ENCODE data around the gene RIN3. TPM values are rescaled to one million over a fixed set of nuclear protein-coding genes. Genes with fewer than 3 reads are reported as not detected.

The RIN3 gene
- total and polyA plus RNA-seq, 2 experiments from 2014 or later = 1.8 to 7.0 TPM

DNA sequence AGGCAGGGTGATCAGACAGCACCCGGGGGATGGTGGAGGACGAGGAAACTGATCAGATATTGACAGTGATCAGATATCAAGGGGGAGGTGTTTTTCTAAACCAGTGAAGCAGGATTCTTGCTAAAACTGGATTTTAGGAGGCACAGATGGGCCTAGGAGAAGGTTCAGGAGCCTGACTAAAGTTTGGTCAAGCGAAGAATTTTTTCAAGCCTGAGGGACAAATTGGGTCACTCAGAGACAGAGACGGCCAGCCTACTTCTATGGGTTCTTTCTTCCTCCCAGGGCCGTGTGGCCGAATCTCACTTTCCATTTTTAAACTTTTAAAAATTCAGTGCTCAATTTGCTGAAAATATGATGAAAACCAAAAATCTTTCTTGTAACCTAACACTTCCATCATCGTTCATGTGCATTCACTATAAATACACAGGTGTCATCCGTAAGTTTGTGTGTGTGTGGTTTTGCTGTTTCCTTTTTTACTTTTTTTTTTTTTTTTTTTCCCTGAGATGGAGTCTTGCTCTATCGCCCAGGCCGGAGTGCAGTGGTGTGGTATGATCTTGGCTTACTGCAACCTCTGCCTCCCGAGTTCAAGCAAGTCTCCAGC is 68.5 kb downstream of the RIN3 start:
- in situ Hi-C loops (cut with MboI) = no loop called here
- H4K20me1 ChIP-seq (ENCODE audit: insufficient read depth) = no peaks in the 10 kb centered on the region
- TF ChIP-seq EZH2 (IDR thresholded peaks at IDR 0.05; ENCODE audit: insufficient read depth, poor library complexity, severe bottlenecking) (no peak), EZH2phosphoT487 (IDR thresholded peaks at IDR 0.05; ENCODE audit: insufficient read depth, low read depth) (no peak)
- no peak overlapping the region for H3K9ac ChIP-seq
- H3F3A ChIP-seq (ENCODE audit: insufficient read depth) = peaks cover 20% of the 10 kb centered on the region
- H3K9me2 ChIP-seq (ENCODE audit: insufficient read depth) = no peaks in the 10 kb centered on the region
- H3K4me2 ChIP-seq (ENCODE audit: unreplicated experiment) = no peak overlapping the region
- H3K79me2 ChIP-seq (ENCODE audit: insufficient read depth) = no peaks in the 10 kb centered on the region
- DNase-seq = no peak
- peaks cover 6% of the 10 kb centered on the region; the same call in 1 of the 2 replicates for H3K36me3 ChIP-seq (ENCODE audit: low read depth)
- no peak overlapping the region for H3K27ac ChIP-seq
- 92 to 93% methylated on average over 11 of the region's 11 CpGs for WGBS, 2 experiments (ENCODE audit: low coverage in 1 of 2, low lambda C conversion rate in 2 of 2, missing lambda C conversion rate in 2 of 2)
- H3K9me3 ChIP-seq (ENCODE audit: low read depth) = no peaks in the 10 kb centered on the region
- no peaks in the 10 kb centered on the region for H3K27me3 ChIP-seq (replicated peaks; ENCODE audit: insufficient read depth)
- H2AFZ ChIP-seq = no peak overlapping the region
- H3K4me1 ChIP-seq (ENCODE audit: insufficient read depth) = peaks cover 28% of the 10 kb centered on the region
- no peak overlapping the region for H3K4me3 ChIP-seq

DNA sequence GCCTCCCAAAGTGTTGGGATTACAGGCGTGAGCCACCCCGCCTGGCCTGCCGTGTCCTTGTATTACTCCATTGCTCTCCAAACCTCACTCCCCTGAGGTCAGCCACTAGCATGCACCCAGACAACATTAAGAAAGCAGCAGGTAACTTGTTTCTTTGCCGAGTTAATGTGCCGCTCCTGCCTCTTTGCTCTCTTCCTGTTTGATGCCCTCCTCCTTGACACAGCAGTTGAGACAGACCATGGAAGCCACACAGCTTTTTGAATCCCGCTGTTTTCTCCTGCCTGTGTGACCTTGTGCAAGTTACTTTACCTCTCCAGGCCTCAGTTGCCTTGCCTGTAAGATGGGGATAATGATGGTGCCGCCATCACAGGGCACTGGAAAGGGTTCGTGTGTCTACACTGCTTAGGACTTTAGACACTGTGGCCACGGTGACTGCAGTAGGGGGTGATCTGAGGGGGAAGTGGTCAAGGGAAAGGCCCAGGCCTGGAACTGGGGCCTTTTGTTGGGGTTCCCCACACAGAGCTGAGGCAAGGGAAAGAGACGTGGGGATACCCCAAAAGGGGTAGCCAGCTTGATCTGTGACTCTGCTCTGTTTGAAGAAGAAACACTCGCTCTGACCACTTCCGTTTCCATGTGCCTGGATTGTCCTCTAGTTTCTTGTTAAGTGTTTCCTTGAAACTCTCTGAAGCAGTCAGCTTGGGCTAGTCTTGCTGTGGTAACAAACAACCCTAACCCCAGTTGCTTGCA is 69.3 kb downstream of the RIN3 start:
- in situ Hi-C loops (cut with MboI) = no loop called here
- H3F3A ChIP-seq (ENCODE audit: insufficient read depth) = peaks cover 28% of the 10 kb centered on the region
- H3K27me3 ChIP-seq (replicated peaks; ENCODE audit: insufficient read depth) = no peaks in the 10 kb centered on the region
- H3K9me2 ChIP-seq (ENCODE audit: insufficient read depth) = no peaks in the 10 kb centered on the region
- 93 to 94% methylated on average over 12 of the region's 12 CpGs for WGBS, 2 experiments (ENCODE audit: low coverage in 1 of 2, low lambda C conversion rate in 2 of 2, missing lambda C conversion rate in 2 of 2)
- TF ChIP-seq EZH2 (IDR thresholded peaks at IDR 0.05; ENCODE audit: insufficient read depth, poor library complexity, severe bottlenecking) (no peak), EZH2phosphoT487 (IDR thresholded peaks at IDR 0.05; ENCODE audit: insufficient read depth, low read depth) (no peak)
- H3K79me2 ChIP-seq (ENCODE audit: insufficient read depth) = no peaks in the 10 kb centered on the region
- DNase-seq = no peak
- H4K20me1 ChIP-seq (ENCODE audit: insufficient read depth) = no peaks in the 10 kb centered on the region
- no peak overlapping the region for H2AFZ ChIP-seq
- H3K9ac ChIP-seq = no peak overlapping the region
- H3K4me2 ChIP-seq (ENCODE audit: unreplicated experiment) = no peak overlapping the region
- H3K9me3 ChIP-seq (ENCODE audit: low read depth) = no peaks in the 10 kb centered on the region
- H3K4me3 ChIP-seq = no peak overlapping the region
- peaks cover 1% of the 10 kb centered on the region; the same call in 1 of the 2 replicates for H3K36me3 ChIP-seq (ENCODE audit: low read depth)
- no peak overlapping the region for H3K27ac ChIP-seq
- peaks cover 32% of the 10 kb centered on the region for H3K4me1 ChIP-seq (ENCODE audit: insufficient read depth)

DNA sequence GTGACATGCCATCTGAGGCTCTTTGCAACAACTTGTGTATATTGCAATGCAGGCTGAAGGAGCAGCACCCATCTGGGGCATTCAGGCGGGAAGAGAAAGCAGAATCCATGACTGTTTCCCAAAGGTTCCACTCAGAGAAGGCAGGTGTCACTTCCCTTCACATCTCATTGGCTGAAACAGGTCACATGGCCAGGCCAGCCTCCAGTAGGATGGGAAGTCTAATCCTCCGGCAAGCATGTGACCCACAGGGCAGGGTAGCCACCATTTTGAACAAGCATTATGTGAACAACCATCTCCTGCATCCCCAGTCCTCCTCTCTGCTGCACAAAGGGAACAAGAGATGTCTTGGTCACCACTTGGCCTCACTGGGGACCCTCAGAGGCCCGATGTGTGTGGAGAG is 70.6 kb downstream of the RIN3 start:
- H3K4me2 ChIP-seq (ENCODE audit: unreplicated experiment) = no peak overlapping the region
- TF ChIP-seq EZH2 (IDR thresholded peaks at IDR 0.05; ENCODE audit: insufficient read depth, poor library complexity, severe bottlenecking) = no peak
- no peak for TF ChIP-seq EZH2phosphoT487 (IDR thresholded peaks at IDR 0.05; ENCODE audit: insufficient read depth, low read depth)
- no peaks in the 10 kb centered on the region for H3K27me3 ChIP-seq (replicated peaks; ENCODE audit: insufficient read depth)
- H4K20me1 ChIP-seq (ENCODE audit: insufficient read depth) = no peaks in the 10 kb centered on the region
- no peak overlapping the region for H3K4me3 ChIP-seq
- H3K36me3 ChIP-seq (ENCODE audit: low read depth) = no peaks in the 10 kb centered on the region
- H2AFZ ChIP-seq = no peak overlapping the region
- no peak overlapping the region for H3K9ac ChIP-seq
- H3F3A ChIP-seq (ENCODE audit: insufficient read depth) = peaks cover 28% of the 10 kb centered on the region
- H3K79me2 ChIP-seq (ENCODE audit: insufficient read depth) = no peaks in the 10 kb centered on the region
- H3K27ac ChIP-seq = no peak overlapping the region
- H3K9me2 ChIP-seq (ENCODE audit: insufficient read depth) = no peaks in the 10 kb centered on the region
- in situ Hi-C loops (cut with MboI) = no loop called here
- DNase-seq = no peak
- peaks cover 21% of the 10 kb centered on the region for H3K4me1 ChIP-seq (ENCODE audit: insufficient read depth)
- H3K9me3 ChIP-seq (ENCODE audit: low read depth) = no peaks in the 10 kb centered on the region
- 97 to 98% methylated on average over 3 of the region's 3 CpGs for WGBS, 2 experiments (ENCODE audit: low coverage in 1 of 2, low lambda C conversion rate in 2 of 2, missing lambda C conversion rate in 2 of 2)

- Histone ChIP-seq H3F3A (ENCODE audit: insufficient read depth) (peaks cover 28% of the 10 kb centered on the region), H3K4me1 (ENCODE audit: insufficient read depth) (peaks cover 21% of the 10 kb centered on the region), H4K20me1 (ENCODE audit: insufficient read depth) (no peaks in the 10 kb centered on the region), H3K4me3 (no peak overlapping the region), H3K9me3 (ENCODE audit: low read depth) (no peaks in the 10 kb centered on the region), H3K9ac (no peak overlapping the region), H3K9me2 (ENCODE audit: insufficient read depth) (no peaks in the 10 kb centered on the region), H3K36me3 (ENCODE audit: low read depth) (no peaks in the 10 kb centered on the region), H3K79me2 (ENCODE audit: insufficient read depth) (no peaks in the 10 kb centered on the region), H3K4me2 (ENCODE audit: unreplicated experiment) (no peak overlapping the region), H2AFZ (no peak overlapping the region), H3K27ac (no peak overlapping the region), H3K27me3 (replicated peaks; ENCODE audit: insufficient read depth) (no peaks in the 10 kb centered on the region)
- in situ Hi-C loops (cut with MboI) = no loop called here
- no peak for TF ChIP-seq EZH2 (IDR thresholded peaks at IDR 0.05; ENCODE audit: insufficient read depth, poor library complexity, severe bottlenecking)
- no peak for TF ChIP-seq EZH2phosphoT487 (IDR thresholded peaks at IDR 0.05; ENCODE audit: insufficient read depth, low read depth)
- WGBS, 2 experiments (ENCODE audit: low coverage in 1 of 2, low lambda C conversion rate in 2 of 2, missing lambda C conversion rate in 2 of 2) = 91 to 97% methylated on average over 6 of the region's 6 CpGs
- DNase-seq = no peak
Measured at GRCh38 chr14:92584816-92585215, 71.2 kb downstream of the RIN3 start.
